HG03175 (cell line): ENCODE results near the gene KCNG4.

Experiments used
- ATAC-seq: cut with Tn5 transposase; IDR thresholded peaks from one replicate; pipeline ENCODE4 v1.9.1; 2021; ENCODE audit warnings: mild to moderate bottlenecking, moderate library complexity; ENCODE audit not compliant: unreplicated experiment

Gene KCNG4

GRCh38 chr16:84239909-84240308, at the start of gene KCNG4:
Gene KCNG4, minus strand, starts transcription at chr16:84240012. Its CDS starts 2,527 bp downstream, at chr16:84237485.
- ATAC-seq: no peak

- no peak for ATAC-seq
Observed at GRCh38 chr16:84288902-84289301, 49.1 kb upstream of the KCNG4 start.

GRCh38 chr16:84286578-84287240, 46.9 kb upstream of the KCNG4 start:
- no peak for ATAC-seq

- ATAC-seq: no peak
Observed at GRCh38 chr16:84284154-84284722, 44.4 kb upstream of the KCNG4 start.

GRCh38 chr16:84283314-84284153, 43.7 kb upstream of the KCNG4 start:
- ATAC-seq: no peak

- no peak for ATAC-seq
Observed at GRCh38 chr16:84282533-84282932, 42.7 kb upstream of the KCNG4 start.

- ATAC-seq: no peak
Observed at GRCh38 chr16:84281074-84281473, 41.3 kb upstream of the KCNG4 start.

- ATAC-seq: no peak
Observed at GRCh38 chr16:84279881-84280280, 40.1 kb upstream of the KCNG4 start.

GRCh38 chr16:84278968-84279367, 39.2 kb upstream of the KCNG4 start:
- no peak for ATAC-seq

- no peak for ATAC-seq
Observed at GRCh38 chr16:84278333-84278732, 38.5 kb upstream of the KCNG4 start.

- ATAC-seq: no peak
Observed at GRCh38 chr16:84277244-84277823, 37.5 kb upstream of the KCNG4 start.

GRCh38 chr16:84275585-84276151, 35.9 kb upstream of the KCNG4 start:
- ATAC-seq: no peak

- ATAC-seq: no peak
Observed at GRCh38 chr16:84274515-84274914, 34.7 kb upstream of the KCNG4 start.

GRCh38 chr16:84272740-84273320, 33.0 kb upstream of the KCNG4 start:
- no peak for ATAC-seq

GRCh38 chr16:84271866-84272265, 32.1 kb upstream of the KCNG4 start:
- no peak for ATAC-seq

GRCh38 chr16:84271037-84271436, 31.2 kb upstream of the KCNG4 start:
- no peak for ATAC-seq

- ATAC-seq: no peak
Observed at GRCh38 chr16:84270531-84270930, 30.7 kb upstream of the KCNG4 start.

GRCh38 chr16:84270071-84270470, 30.3 kb upstream of the KCNG4 start:
- no peak for ATAC-seq

GRCh38 chr16:84268291-84269040, 28.7 kb upstream of the KCNG4 start:
- no peak for ATAC-seq

GRCh38 chr16:84267380-84267779, 27.6 kb upstream of the KCNG4 start:
- ATAC-seq: no peak
